ENCODE data around the gene PLEKHG2. TPM values are rescaled to one million over a fixed set of nuclear protein-coding genes. Genes with fewer than 3 reads are reported as not detected.

Gene PLEKHG2
- polyA plus RNA-seq, 1 experiment: 20.6 TPM

GRCh38 chr19:39474139-39474620 is 61.7 kb downstream of the PLEKHG2 start:
- DNase-seq (ENCODE audit: low read depth): no peak
- Histone ChIP-seq H3K27me3 (ENCODE audit: control insufficient read depth, insufficient read depth, low read length) (no peaks in the 10 kb centered on the region), H3K36me3 (ENCODE audit: control insufficient read depth, insufficient read depth, low read length) (peaks cover 62% of the 10 kb centered on the region), H3K4me3 (ENCODE audit: low read depth, low read length) (no peak overlapping the region)
- CTCF ChIA-PET: interaction anchor here (0.6 to 2.9 kb wide), 26 partner anchors 9 to 451 kb away, joined by 3 to 33 read pairs (median 6); partner anchors contain the start of genes EID2B, RPS16 and SUPT5H
- POLR2A ChIA-PET: no interaction called here
- peak; percentile 93 for TF ChIP-seq CTCF (IDR thresholded peaks at IDR 0.05; ENCODE audit: insufficient read depth, low read depth, low read length)

GRCh38 chr19:39475748-39476147 is 63.3 kb downstream of the PLEKHG2 start:
- no peak overlapping the region for H3K4me3 ChIP-seq (ENCODE audit: low read depth, low read length)
- TF ChIP-seq CTCF (IDR thresholded peaks at IDR 0.05; ENCODE audit: insufficient read depth, low read depth, low read length): no peak
- peaks cover 47% of the 10 kb centered on the region for H3K36me3 ChIP-seq (ENCODE audit: control insufficient read depth, insufficient read depth, low read length)
- ChIA-PET CTCF (interaction anchor here (1.4 to 2.9 kb wide), 7 partner anchors 11 to 78 kb away, joined by 3 to 33 read pairs (median 13); partner anchors contain the start of gene EID2B), POLR2A (no interaction called here)
- no peak for DNase-seq (ENCODE audit: low read depth)
- no peaks in the 10 kb centered on the region for H3K27me3 ChIP-seq (ENCODE audit: control insufficient read depth, insufficient read depth, low read length)

Small RNA genes within 50 kb of the gene (small RNA-seq; reads per million reads assigned to genes)
- gene MIR4530 (ENCODE audit: insufficient read length, low read depth, low replicate concordance): not detected
- not detected for gene RN7SL566P (ENCODE audit: insufficient read length, low read depth, low replicate concordance)

Other genes starting within 250 kb of the PLEKHG2 start
- 0.04 TPM in 2 replicates for gene NCCRP1, start 215.7 kb upstream of the PLEKHG2 start, polyA plus RNA-seq (2011; rRNA removed)
- gene SYCN, start 208.4 kb upstream of the PLEKHG2 start, polyA plus RNA-seq (2011; rRNA removed): not detected in 2 replicates
- gene IFNL3, start 167.7 kb upstream of the PLEKHG2 start, polyA plus RNA-seq (2011; rRNA removed): not detected in 2 replicates
- gene IFNL4, start 163.8 kb upstream of the PLEKHG2 start, polyA plus RNA-seq (2011; rRNA removed): not detected in 2 replicates
- not detected in 2 replicates for gene IFNL2, start 144.3 kb upstream of the PLEKHG2 start, polyA plus RNA-seq (2011; rRNA removed)
- not detected in 2 replicates for gene IFNL1, start 116.3 kb upstream of the PLEKHG2 start, polyA plus RNA-seq (2011; rRNA removed)
- 0.02 and 0.06 TPM in 2 replicates for gene LRFN1, start 91.8 kb upstream of the PLEKHG2 start, polyA plus RNA-seq (2011; rRNA removed)
- 0.50 and 0.56 TPM in 2 replicates for gene GMFG, start 76.6 kb upstream of the PLEKHG2 start, polyA plus RNA-seq (2011; rRNA removed)
- 45.7 and 75.7 TPM in 2 replicates for gene SAMD4B, start 70.2 kb upstream of the PLEKHG2 start, polyA plus RNA-seq (2011; rRNA removed)
- 50.2 and 51.8 TPM in 2 replicates for gene PAF1, start 21.6 kb upstream of the PLEKHG2 start, polyA plus RNA-seq (2011; rRNA removed)
- gene MED29, start 21.3 kb upstream of the PLEKHG2 start, polyA plus RNA-seq (2011; rRNA removed): 28.5 and 36.6 TPM in 2 replicates
- gene ZFP36, start 5.8 kb upstream of the PLEKHG2 start, polyA plus RNA-seq (2011; rRNA removed): 4.8 and 9.5 TPM in 2 replicates
- 2,401 and 2,896 TPM in 2 replicates for gene RPS16, start 23.3 kb downstream of the PLEKHG2 start, polyA plus RNA-seq (2011; rRNA removed)
- 55.2 and 81.8 TPM in 2 replicates for gene SUPT5H, start 32.9 kb downstream of the PLEKHG2 start, polyA plus RNA-seq (2011; rRNA removed)
- 86.1 and 97.8 TPM in 2 replicates for gene TIMM50, start 68.2 kb downstream of the PLEKHG2 start, polyA plus RNA-seq (2011; rRNA removed)
- gene DLL3, start 86.3 kb downstream of the PLEKHG2 start, polyA plus RNA-seq (2011; rRNA removed): 0.71 and 1.0 TPM in 2 replicates
- not detected in 2 replicates for gene SELENOV, start 102.5 kb downstream of the PLEKHG2 start, polyA plus RNA-seq (2011; rRNA removed)
- gene EID2B, start 120.2 kb downstream of the PLEKHG2 start, polyA plus RNA-seq (2011; rRNA removed): 2.2 and 2.3 TPM in 2 replicates
- 5.5 and 7.9 TPM in 2 replicates for gene EID2, start 127.5 kb downstream of the PLEKHG2 start, polyA plus RNA-seq (2011; rRNA removed)
- gene LGALS13, start 189.9 kb downstream of the PLEKHG2 start, polyA plus RNA-seq (2011; rRNA removed): not detected in 2 replicates
- not detected in 2 replicates for gene LGALS16, start 243.2 kb downstream of the PLEKHG2 start, polyA plus RNA-seq (2011; rRNA removed)